Brain pericyte (primary cell): ENCODE results near the gene CTLA4.

ENCODE experiments used
- DNase-seq: peaks from one replicate; pipeline ENCODE4 v3.0.0-alpha.2; 2012; ENCODE audit warnings: low read depth, low spot score

CTLA4 gene

GRCh38 chr2:203890733-203891132, 23.2 kb downstream of the CTLA4 start:
- DNase-seq: no peak

- no peak for DNase-seq
These were observed 23.9 kb downstream of the CTLA4 start for GRCh38 chr2:203891474-203891873.

GRCh38 chr2:203892207-203892606, 24.6 kb downstream of the CTLA4 start:
- DNase-seq: no peak

- DNase-seq: no peak
These were observed 25.8 kb downstream of the CTLA4 start for GRCh38 chr2:203893401-203893800.

- DNase-seq: no peak
These were observed 26.3 kb downstream of the CTLA4 start for GRCh38 chr2:203893840-203894239.

- no peak for DNase-seq
These were observed 26.7 kb downstream of the CTLA4 start for GRCh38 chr2:203894262-203894661.

GRCh38 chr2:203897544-203897943, 30.0 kb downstream of the CTLA4 start:
- DNase-seq: no peak

GRCh38 chr2:203898657-203899056, 31.1 kb downstream of the CTLA4 start:
- DNase-seq: no peak

GRCh38 chr2:203900253-203900652, 32.7 kb downstream of the CTLA4 start:
- DNase-seq: no peak

GRCh38 chr2:203904022-203904421, 36.5 kb downstream of the CTLA4 start:
- DNase-seq: no peak

GRCh38 chr2:203905656-203906055, 38.1 kb downstream of the CTLA4 start:
- no peak for DNase-seq

- DNase-seq: no peak
These were observed 40.7 kb downstream of the CTLA4 start for GRCh38 chr2:203908066-203908796.

- no peak for DNase-seq
These were observed 41.2 kb downstream of the CTLA4 start for GRCh38 chr2:203908797-203909185.

- DNase-seq: no peak
These were observed 41.8 kb downstream of the CTLA4 start for GRCh38 chr2:203909261-203909967.

- DNase-seq: no peak
These were observed 42.4 kb downstream of the CTLA4 start for GRCh38 chr2:203909974-203910373.

GRCh38 chr2:203913947-203914346, 46.4 kb downstream of the CTLA4 start:
- DNase-seq: no peak

- no peak for DNase-seq
These were observed 47.1 kb downstream of the CTLA4 start for GRCh38 chr2:203914546-203915182.

GRCh38 chr2:203915256-203915655, 47.7 kb downstream of the CTLA4 start:
- DNase-seq: no peak

GRCh38 chr2:203916756-203917155, 49.2 kb downstream of the CTLA4 start:
- DNase-seq: no peak

GRCh38 chr2:203918264-203918663, 50.7 kb downstream of the CTLA4 start:
- DNase-seq: no peak

- no peak for DNase-seq
These were observed 51.3 kb downstream of the CTLA4 start for GRCh38 chr2:203918839-203919238.
